Measurements from ENCODE around the gene PERCC1. TPM values are rescaled to one million over a fixed set of nuclear protein-coding genes. Genes with fewer than 3 reads are reported as not detected.

PERCC1 gene
- total RNA-seq, 1 experiment from 2014 or later, result not detected

GRCh38 chr16:1455190-1456171, 24.6 kb downstream of the PERCC1 start:
- TF ChIP-seq NR1H2 (CRISPR knock-in tag; IDR thresholded peaks at IDR 0.05), result no peak
- no peak for TF ChIP-seq TCF7 (CRISPR knock-in tag; IDR thresholded peaks at IDR 0.05; ENCODE audit: low read depth)
- no peak for DNase-seq (ENCODE audit: low spot score)
- peaks cover 4% of the 10 kb centered on the region; the same call in 1 of the 2 replicates for H3K36me3 Mint-ChIP-seq
- no peaks in the 10 kb centered on the region for H3K9me3 Mint-ChIP-seq
- POLR2A ChIA-PET, result no interaction called here
- no peak overlapping the region for H3K27ac Mint-ChIP-seq
- H3K27me3 Mint-ChIP-seq (ENCODE audit: low read depth), result no peaks in the 10 kb centered on the region
- CTCF ChIA-PET, result no interaction called here
- no peaks in the 10 kb centered on the region for H3K4me1 Mint-ChIP-seq
- ATAC-seq, result no peak
- no peak overlapping the region for H3K4me3 Mint-ChIP-seq

DNA sequence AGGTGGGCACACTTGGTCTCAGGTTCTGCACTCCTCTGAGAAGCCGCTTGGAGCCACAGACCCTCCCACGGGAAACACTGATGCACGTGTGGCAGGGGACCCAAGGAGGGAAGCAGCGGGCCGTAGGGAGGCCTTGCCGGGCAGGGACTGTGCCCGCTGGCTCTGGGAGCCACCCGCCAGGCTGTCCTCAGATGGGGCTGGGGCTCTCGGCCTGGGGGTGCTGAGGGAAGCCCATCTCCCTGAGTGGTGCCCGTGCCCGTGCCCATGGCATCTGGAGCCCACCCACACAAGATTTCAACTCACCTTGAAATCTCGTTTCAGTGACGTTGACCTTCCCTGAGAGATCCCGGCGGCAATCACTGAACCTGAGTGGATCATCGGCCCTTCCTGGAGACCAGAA, 26.1 kb downstream of the PERCC1 start:
- Mint-ChIP-seq H3K9me3 (no peaks in the 10 kb centered on the region), H3K36me3 (no peaks in the 10 kb centered on the region), H3K27me3 (ENCODE audit: low read depth) (no peaks in the 10 kb centered on the region), H3K27ac (no peak overlapping the region), H3K4me1 (no peaks in the 10 kb centered on the region), H3K4me3 (no peak overlapping the region)
- ChIA-PET CTCF (no interaction called here), POLR2A (no interaction called here)
- ATAC-seq, result no peak
- no peak for DNase-seq (ENCODE audit: low spot score)
- TF ChIP-seq KAT7 (CRISPR knock-in tag; IDR thresholded peaks at IDR 0.05; ENCODE audit: borderline replicate concordance), result no peak
- no peak for TF ChIP-seq TP53 (CRISPR knock-in tag; IDR thresholded peaks at IDR 0.05)
- no peak for TF ChIP-seq NFE2L1 (CRISPR knock-in tag; IDR thresholded peaks at IDR 0.05)
- TF ChIP-seq, protein P1, sequence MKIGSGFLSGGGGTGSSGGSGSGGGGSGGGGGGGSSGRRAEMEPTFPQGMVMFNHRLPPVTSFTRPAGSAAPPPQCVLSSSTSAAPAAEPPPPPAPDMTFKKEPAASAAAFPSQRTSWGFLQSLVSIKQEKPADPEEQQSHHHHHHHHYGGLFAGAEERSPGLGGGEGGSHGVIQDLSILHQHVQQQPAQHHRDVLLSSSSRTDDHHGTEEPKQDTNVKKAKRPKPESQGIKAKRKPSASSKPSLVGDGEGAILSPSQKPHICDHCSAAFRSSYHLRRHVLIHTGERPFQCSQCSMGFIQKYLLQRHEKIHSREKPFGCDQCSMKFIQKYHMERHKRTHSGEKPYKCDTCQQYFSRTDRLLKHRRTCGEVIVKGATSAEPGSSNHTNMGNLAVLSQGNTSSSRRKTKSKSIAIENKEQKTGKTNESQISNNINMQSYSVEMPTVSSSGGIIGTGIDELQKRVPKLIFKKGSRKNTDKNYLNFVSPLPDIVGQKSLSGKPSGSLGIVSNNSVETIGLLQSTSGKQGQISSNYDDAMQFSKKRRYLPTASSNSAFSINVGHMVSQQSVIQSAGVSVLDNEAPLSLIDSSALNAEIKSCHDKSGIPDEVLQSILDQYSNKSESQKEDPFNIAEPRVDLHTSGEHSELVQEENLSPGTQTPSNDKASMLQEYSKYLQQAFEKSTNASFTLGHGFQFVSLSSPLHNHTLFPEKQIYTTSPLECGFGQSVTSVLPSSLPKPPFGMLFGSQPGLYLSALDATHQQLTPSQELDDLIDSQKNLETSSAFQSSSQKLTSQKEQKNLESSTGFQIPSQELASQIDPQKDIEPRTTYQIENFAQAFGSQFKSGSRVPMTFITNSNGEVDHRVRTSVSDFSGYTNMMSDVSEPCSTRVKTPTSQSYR (CRISPR knock-in tag; IDR thresholded peaks at IDR 0.05), result no peak

DNA sequence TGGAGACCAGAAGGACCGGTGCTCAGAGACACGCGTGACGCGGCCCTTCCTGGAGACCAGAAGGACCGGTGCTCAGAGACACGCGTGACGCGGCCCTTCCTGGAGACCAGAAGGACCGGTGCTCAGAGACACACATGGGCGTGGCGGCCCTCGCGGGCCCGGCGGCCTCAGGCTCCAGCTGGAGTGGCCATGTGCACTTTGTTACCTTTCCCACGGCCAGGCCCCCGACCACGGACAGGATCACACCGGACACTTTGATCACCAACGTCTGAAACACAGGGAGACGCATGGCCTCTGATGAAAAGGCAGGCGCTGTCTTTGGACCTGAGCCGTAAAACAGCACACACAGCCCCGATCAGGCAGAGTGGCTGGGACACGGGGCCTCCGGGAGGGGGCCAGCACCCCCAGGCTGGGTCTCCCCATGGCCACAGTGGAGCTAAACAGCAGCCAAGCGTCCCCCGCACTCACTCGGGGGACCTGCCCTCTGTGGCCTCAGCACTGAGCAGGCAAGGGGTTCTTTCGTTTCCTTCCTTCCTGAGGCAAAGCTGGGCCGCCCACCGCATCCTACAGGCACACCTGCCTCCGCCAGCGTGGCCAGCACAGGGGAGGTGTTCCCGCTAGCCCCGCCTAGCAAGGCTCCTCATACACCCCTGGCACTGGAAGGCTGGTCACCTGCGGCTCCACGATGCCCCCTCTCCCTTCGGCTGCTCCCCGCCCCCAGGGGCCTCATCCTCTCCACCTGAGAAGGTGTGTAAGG, 26.8 kb downstream of the PERCC1 start:
- ChIA-PET POLR2A (no interaction called here), CTCF (no interaction called here)
- no peaks in the 10 kb centered on the region for H3K9me3 Mint-ChIP-seq
- no peaks in the 10 kb centered on the region for H3K27me3 Mint-ChIP-seq (ENCODE audit: low read depth)
- no peaks in the 10 kb centered on the region for H3K36me3 Mint-ChIP-seq
- TF ChIP-seq TP53 (CRISPR knock-in tag; IDR thresholded peaks at IDR 0.05), result no peak
- TF ChIP-seq, protein P2, sequence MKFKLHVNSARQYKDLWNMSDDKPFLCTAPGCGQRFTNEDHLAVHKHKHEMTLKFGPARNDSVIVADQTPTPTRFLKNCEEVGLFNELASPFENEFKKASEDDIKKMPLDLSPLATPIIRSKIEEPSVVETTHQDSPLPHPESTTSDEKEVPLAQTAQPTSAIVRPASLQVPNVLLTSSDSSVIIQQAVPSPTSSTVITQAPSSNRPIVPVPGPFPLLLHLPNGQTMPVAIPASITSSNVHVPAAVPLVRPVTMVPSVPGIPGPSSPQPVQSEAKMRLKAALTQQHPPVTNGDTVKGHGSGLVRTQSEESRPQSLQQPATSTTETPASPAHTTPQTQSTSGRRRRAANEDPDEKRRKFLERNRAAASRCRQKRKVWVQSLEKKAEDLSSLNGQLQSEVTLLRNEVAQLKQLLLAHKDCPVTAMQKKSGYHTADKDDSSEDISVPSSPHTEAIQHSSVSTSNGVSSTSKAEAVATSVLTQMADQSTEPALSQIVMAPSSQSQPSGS (CRISPR knock-in tag; IDR thresholded peaks at IDR 0.05; ENCODE audit: borderline replicate concordance, low read depth), result no peak
- no peak for TF ChIP-seq OVOL2 (CRISPR knock-in tag; IDR thresholded peaks at IDR 0.05; ENCODE audit: borderline replicate concordance)
- TF ChIP-seq MAX (CRISPR knock-in tag; IDR thresholded peaks at IDR 0.05), result no peak
- TF ChIP-seq GTF2I (CRISPR knock-in tag; conservative IDR thresholded peaks at IDR 0.05), result no peak
- TF ChIP-seq, protein P3, sequence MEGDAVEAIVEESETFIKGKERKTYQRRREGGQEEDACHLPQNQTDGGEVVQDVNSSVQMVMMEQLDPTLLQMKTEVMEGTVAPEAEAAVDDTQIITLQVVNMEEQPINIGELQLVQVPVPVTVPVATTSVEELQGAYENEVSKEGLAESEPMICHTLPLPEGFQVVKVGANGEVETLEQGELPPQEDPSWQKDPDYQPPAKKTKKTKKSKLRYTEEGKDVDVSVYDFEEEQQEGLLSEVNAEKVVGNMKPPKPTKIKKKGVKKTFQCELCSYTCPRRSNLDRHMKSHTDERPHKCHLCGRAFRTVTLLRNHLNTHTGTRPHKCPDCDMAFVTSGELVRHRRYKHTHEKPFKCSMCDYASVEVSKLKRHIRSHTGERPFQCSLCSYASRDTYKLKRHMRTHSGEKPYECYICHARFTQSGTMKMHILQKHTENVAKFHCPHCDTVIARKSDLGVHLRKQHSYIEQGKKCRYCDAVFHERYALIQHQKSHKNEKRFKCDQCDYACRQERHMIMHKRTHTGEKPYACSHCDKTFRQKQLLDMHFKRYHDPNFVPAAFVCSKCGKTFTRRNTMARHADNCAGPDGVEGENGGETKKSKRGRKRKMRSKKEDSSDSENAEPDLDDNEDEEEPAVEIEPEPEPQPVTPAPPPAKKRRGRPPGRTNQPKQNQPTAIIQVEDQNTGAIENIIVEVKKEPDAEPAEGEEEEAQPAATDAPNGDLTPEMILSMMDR (IDR thresholded peaks at IDR 0.05), result no peak
- no peak for TF ChIP-seq ZMAT4 (CRISPR knock-in tag; IDR thresholded peaks at IDR 0.05)
- no peak for TF ChIP-seq CREB1 (CRISPR knock-in tag; IDR thresholded peaks at IDR 0.05)
- no peak for TF ChIP-seq TCF7 (CRISPR knock-in tag; IDR thresholded peaks at IDR 0.05; ENCODE audit: low read depth)
- no peak for TF ChIP-seq ZBTB21 (CRISPR knock-in tag; IDR thresholded peaks at IDR 0.05; ENCODE audit: borderline replicate concordance)
- DNase-seq (ENCODE audit: low spot score) (no peak), ATAC-seq (no peak)
- no peak overlapping the region for H3K4me3 Mint-ChIP-seq
- no peak overlapping the region for H3K27ac Mint-ChIP-seq
- no peaks in the 10 kb centered on the region for H3K4me1 Mint-ChIP-seq
